Liver (tissue), 3 donors: ENCODE results near the gene ENTHD1.

Experiments
- FOXA1 ChIP-seq: IDR thresholded peaks from 2 replicates; pipeline ENCODE4 v1.6.1; 2016; ENCODE audit warnings: antibody characterized with exemption
- HNF4A ChIP-seq, 2 donors: conservative IDR thresholded peaks; 2 replicates each; pipeline ENCODE4 v1.6.1; 2016; ENCODE audit warnings: antibody characterized with exemption in 2 of 2, mild to moderate bottlenecking in 2 of 2
- HNF4G ChIP-seq: IDR thresholded peaks from 2 replicates; pipeline ENCODE4 v1.6.1; 2016; ENCODE audit warnings: antibody characterized with exemption
- JUND ChIP-seq, 2 donors: IDR thresholded peaks; 2 replicates each; pipeline ENCODE4 v1.6.1; 2016; ENCODE audit warnings: antibody characterized with exemption in 2 of 2
- RAD21 ChIP-seq, 2 donors: IDR thresholded peaks; 2 replicates each; pipeline ENCODE4 v1.6.1; 2016; ENCODE audit warnings: antibody characterized with exemption in 2 of 2, mild to moderate bottlenecking in 2 of 2
- RXRA ChIP-seq, 2 donors: IDR thresholded peaks; 2 replicates each; pipeline ENCODE4 v1.6.1; 2017 to 2018; ENCODE audit warnings: antibody characterized with exemption in 2 of 2, mild to moderate bottlenecking in 1 of 2
- SP1 ChIP-seq: IDR thresholded peaks from 2 replicates; pipeline ENCODE4 v1.6.1; 2018; ENCODE audit warnings: antibody characterized with exemption, mild to moderate bottlenecking
- YY1 ChIP-seq: IDR thresholded peaks from 2 replicates; pipeline ENCODE4 v1.6.1; 2016; ENCODE audit warnings: antibody characterized with exemption, mild to moderate bottlenecking
- TF ChIP-seq, protein P1 (sequence below): fragments of 150-350 bp; IDR thresholded peaks from 2 replicates; pipeline ENCODE4 v1.5.1; 2017; ENCODE audit warnings: improper control_type of control experiment, low read depth, low read length; ENCODE audit not compliant: missing input control
- TF ChIP-seq, protein P2 (sequence below): IDR thresholded peaks from 2 replicates; pipeline ENCODE4 v1.6.1; 2016; ENCODE audit warnings: antibody characterized with exemption
- TF ChIP-seq, protein P3 (sequence below): IDR thresholded peaks from 2 replicates; pipeline ENCODE4 v1.6.1; 2016; ENCODE audit warnings: antibody characterized with exemption
- TF ChIP-seq, protein P4 (sequence below): IDR thresholded peaks from 2 replicates; pipeline ENCODE4 v1.6.1; 2016; ENCODE audit warnings: antibody characterized with exemption
- donor health status: healthy.
- donor health status: healthy.

DNA sequence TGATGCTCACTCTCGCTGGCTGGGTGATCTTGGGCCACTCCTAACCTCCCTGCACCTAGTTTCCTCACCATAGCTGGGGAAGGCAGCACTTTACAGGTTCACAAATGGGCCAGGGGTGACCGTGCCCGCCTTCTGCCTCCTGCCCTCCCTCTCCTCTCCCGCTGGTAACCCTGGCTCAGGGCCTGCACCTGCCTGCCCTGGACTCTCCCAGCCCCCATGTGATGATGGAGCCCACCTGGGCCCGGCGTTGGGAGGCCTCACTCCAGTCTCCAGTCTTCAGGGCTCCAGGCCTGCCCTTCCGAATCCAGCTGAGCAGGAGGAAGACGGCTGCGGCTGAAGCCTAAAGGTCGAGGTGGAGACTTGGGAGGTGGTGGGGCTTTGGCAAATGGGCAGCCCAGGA is 170.1 kb downstream of the ENTHD1 start:
- no peak for TF ChIP-seq RAD21 (IDR thresholded peaks at IDR 0.05)
- no peak for TF ChIP-seq YY1
- TF ChIP-seq, protein P1, sequence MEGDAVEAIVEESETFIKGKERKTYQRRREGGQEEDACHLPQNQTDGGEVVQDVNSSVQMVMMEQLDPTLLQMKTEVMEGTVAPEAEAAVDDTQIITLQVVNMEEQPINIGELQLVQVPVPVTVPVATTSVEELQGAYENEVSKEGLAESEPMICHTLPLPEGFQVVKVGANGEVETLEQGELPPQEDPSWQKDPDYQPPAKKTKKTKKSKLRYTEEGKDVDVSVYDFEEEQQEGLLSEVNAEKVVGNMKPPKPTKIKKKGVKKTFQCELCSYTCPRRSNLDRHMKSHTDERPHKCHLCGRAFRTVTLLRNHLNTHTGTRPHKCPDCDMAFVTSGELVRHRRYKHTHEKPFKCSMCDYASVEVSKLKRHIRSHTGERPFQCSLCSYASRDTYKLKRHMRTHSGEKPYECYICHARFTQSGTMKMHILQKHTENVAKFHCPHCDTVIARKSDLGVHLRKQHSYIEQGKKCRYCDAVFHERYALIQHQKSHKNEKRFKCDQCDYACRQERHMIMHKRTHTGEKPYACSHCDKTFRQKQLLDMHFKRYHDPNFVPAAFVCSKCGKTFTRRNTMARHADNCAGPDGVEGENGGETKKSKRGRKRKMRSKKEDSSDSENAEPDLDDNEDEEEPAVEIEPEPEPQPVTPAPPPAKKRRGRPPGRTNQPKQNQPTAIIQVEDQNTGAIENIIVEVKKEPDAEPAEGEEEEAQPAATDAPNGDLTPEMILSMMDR = no peak
- TF ChIP-seq, protein P2, sequence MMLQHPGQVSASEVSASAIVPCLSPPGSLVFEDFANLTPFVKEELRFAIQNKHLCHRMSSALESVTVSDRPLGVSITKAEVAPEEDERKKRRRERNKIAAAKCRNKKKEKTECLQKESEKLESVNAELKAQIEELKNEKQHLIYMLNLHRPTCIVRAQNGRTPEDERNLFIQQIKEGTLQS = no peak
- TF ChIP-seq FOXA1 = no peak
- TF ChIP-seq, protein P3, sequence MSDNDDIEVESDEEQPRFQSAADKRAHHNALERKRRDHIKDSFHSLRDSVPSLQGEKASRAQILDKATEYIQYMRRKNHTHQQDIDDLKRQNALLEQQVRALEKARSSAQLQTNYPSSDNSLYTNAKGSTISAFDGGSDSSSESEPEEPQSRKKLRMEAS = no peak
- no peak for TF ChIP-seq RXRA (IDR thresholded peaks at IDR 0.05)
- TF ChIP-seq, protein P4, sequence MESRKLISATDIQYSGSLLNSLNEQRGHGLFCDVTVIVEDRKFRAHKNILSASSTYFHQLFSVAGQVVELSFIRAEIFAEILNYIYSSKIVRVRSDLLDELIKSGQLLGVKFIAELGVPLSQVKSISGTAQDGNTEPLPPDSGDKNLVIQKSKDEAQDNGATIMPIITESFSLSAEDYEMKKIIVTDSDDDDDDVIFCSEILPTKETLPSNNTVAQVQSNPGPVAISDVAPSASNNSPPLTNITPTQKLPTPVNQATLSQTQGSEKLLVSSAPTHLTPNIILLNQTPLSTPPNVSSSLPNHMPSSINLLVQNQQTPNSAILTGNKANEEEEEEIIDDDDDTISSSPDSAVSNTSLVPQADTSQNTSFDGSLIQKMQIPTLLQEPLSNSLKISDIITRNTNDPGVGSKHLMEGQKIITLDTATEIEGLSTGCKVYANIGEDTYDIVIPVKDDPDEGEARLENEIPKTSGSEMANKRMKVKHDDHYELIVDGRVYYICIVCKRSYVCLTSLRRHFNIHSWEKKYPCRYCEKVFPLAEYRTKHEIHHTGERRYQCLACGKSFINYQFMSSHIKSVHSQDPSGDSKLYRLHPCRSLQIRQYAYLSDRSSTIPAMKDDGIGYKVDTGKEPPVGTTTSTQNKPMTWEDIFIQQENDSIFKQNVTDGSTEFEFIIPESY = no peak
- no peak for TF ChIP-seq HNF4A (conservative IDR thresholded peaks at IDR 0.05)
- no peak for TF ChIP-seq HNF4G
- TF ChIP-seq JUND (IDR thresholded peaks at IDR 0.05) = no peak
- no peak for TF ChIP-seq SP1
